Caco-2 (cell line): ENCODE measurements around the gene CFAP299. TPM values are rescaled to one million over a fixed set of nuclear protein-coding genes. Genes with fewer than 3 reads are reported as not detected.

Experiments
- BruUV-seq: library from RNA; stranded (reverse); fragments of 400-500 nt; replicated peaks from 2 replicates; lab custom pipeline; 2021; lab: Mats Ljungman, UMichigan
- CTCF ChIA-PET: fragments of 300-600 bp; sonication (Branson Sonifier 250); formaldehyde crosslinking; loops from one replicate; lab custom pipeline; 2022; ENCODE audit warnings: antibody characterized with exemption; lab: Charles Lee
- POLR2A ChIA-PET: fragments of 300-600 bp; sonication (Branson Sonifier 250); formaldehyde crosslinking; loops from one replicate; lab custom pipeline; 2022; ENCODE audit warnings: antibody characterized with exemption; lab: Charles Lee
- DNase-seq, 2 experiments: peaks; one replicate each; pipeline versions ENCODE4 v3.0.0 to v3.0.0-alpha.2; 2020 to 2022
- H3K27me3 ChIP-seq: replicated peaks from 2 replicates; pipeline ENCODE4 v1.6.0; 2011; ENCODE audit warnings: low read length; ENCODE audit not compliant: control insufficient read depth, insufficient read depth
- H3K36me3 ChIP-seq: 2 replicates; pipeline ENCODE4 v1.5.1; 2011; ENCODE audit warnings: low read length; ENCODE audit not compliant: control insufficient read depth, insufficient read depth
- H3K4me1 ChIP-seq: fragments of 250-450 bp; sonication (Bioruptor Pico); 2 replicates; pipeline ENCODE4 v1.5.1; 2020; ENCODE audit warnings: mild to moderate bottlenecking
- H3K4me3 ChIP-seq: 2 replicates; pipeline ENCODE4 v1.5.1; 2011; ENCODE audit warnings: low read depth, mild to moderate bottlenecking, control low read depth, low read length
- H3K9me3 ChIP-seq: fragments of 250-450 bp; sonication (Bioruptor Pico); 2 replicates; pipeline ENCODE4 v1.5.1; 2020; ENCODE audit warnings: mild to moderate bottlenecking, moderate library complexity
- H3K27ac Mint-ChIP-seq: one replicate; pipeline ENCODE4 v1.8.0; 2022; ENCODE audit warnings: mixed read lengths; ENCODE audit not compliant: unreplicated experiment
- H3K27me3 Mint-ChIP-seq: one replicate; pipeline ENCODE4 v1.8.0; 2022; ENCODE audit warnings: mixed read lengths; ENCODE audit not compliant: insufficient read depth, unreplicated experiment
- H3K36me3 Mint-ChIP-seq: one replicate; pipeline ENCODE4 v1.8.0; 2022; ENCODE audit warnings: mild to moderate bottlenecking, mixed read lengths; ENCODE audit not compliant: insufficient read depth, unreplicated experiment
- H3K4me1 Mint-ChIP-seq: one replicate; pipeline ENCODE4 v1.8.0; 2022; ENCODE audit warnings: low read depth, mixed read lengths; ENCODE audit not compliant: unreplicated experiment
- H3K4me3 Mint-ChIP-seq: one replicate; pipeline ENCODE4 v1.8.0; 2022; ENCODE audit warnings: mild to moderate bottlenecking, moderate library complexity, mixed read lengths; ENCODE audit not compliant: unreplicated experiment
- H3K9me3 Mint-ChIP-seq: one replicate; pipeline ENCODE4 v1.8.0; 2022; ENCODE audit warnings: mixed read lengths; ENCODE audit not compliant: unreplicated experiment
- intact Hi-C: fragments of 100-400 bp; cut with micrococcal nuclease; formaldehyde crosslinking; loops from one replicate; pipeline ENCODE4 v1.10.0; 2022; ENCODE audit not compliant: unreplicated experiment
- total RNA-seq: library from RNA; stranded (reverse); gene quantifications from 2 replicates; pipeline ENCODE4 v1.2.3, GENCODE V29; 2022
- TF ChIP-seq, protein P1 (sequence below), 2 experiments: fragments of 200-600 bp in 1 of 2; IDR thresholded peaks; 1 replicate in 1 of 2; 2 replicates in 1 of 2; pipeline versions ENCODE4 v1.5.1 to v1.8.0; 2011 to 2022; ENCODE audit warnings: antibody characterized with exemption in 1 of 2, control low read depth in 1 of 2, inconsistent platforms in 1 of 2, low read depth in 1 of 2, low read length in 1 of 2, mild to moderate bottlenecking in 1 of 2, moderate library complexity in 1 of 2; ENCODE audit not compliant: insufficient read depth in 1 of 2, severe bottlenecking in 1 of 2, unreplicated experiment in 1 of 2

The CFAP299 gene
- total RNA-seq, 1 experiment from 2014 or later = not detected

DNA sequence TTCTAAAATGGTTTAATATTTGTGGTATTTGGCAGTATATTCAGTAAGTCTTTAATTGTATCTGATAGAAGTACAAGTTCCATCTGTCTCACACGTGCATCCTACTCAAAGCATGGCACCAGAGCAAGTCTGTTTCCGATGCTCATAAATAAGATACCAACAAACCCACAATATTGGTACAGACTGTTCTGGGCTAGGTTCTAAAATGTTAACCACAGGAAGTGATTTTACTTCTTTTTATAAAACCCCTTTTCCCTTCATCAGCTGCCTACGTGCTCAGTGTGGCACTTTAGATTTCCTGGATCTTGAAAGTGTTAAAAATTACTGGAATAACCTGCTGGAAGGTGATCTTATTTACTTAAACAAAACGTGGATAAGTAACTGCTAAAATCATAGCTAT, 165.1 kb downstream of the CFAP299 start:
- no TSS peak for BruUV-seq
- TF ChIP-seq, protein P1, sequence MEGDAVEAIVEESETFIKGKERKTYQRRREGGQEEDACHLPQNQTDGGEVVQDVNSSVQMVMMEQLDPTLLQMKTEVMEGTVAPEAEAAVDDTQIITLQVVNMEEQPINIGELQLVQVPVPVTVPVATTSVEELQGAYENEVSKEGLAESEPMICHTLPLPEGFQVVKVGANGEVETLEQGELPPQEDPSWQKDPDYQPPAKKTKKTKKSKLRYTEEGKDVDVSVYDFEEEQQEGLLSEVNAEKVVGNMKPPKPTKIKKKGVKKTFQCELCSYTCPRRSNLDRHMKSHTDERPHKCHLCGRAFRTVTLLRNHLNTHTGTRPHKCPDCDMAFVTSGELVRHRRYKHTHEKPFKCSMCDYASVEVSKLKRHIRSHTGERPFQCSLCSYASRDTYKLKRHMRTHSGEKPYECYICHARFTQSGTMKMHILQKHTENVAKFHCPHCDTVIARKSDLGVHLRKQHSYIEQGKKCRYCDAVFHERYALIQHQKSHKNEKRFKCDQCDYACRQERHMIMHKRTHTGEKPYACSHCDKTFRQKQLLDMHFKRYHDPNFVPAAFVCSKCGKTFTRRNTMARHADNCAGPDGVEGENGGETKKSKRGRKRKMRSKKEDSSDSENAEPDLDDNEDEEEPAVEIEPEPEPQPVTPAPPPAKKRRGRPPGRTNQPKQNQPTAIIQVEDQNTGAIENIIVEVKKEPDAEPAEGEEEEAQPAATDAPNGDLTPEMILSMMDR (IDR thresholded peaks at IDR 0.05; ENCODE audit: insufficient read depth in 1 of 2, low read depth in 1 of 2, low read length in 1 of 2, severe bottlenecking in 1 of 2, unreplicated experiment in 1 of 2) = no peak
- no peak overlapping the region for H3K4me3 ChIP-seq
- H3K27me3 Mint-ChIP-seq = no peaks in the 10 kb centered on the region
- no peaks in the 10 kb centered on the region for H3K4me1 Mint-ChIP-seq
- H3K4me1 ChIP-seq = no peaks in the 10 kb centered on the region
- CTCF ChIA-PET = no interaction called here
- POLR2A ChIA-PET = no interaction called here
- H3K9me3 Mint-ChIP-seq = no peaks in the 10 kb centered on the region
- DNase-seq = no peak
- H3K4me3 Mint-ChIP-seq = no peak overlapping the region
- H3K9me3 ChIP-seq = no peaks in the 10 kb centered on the region
- H3K27me3 ChIP-seq = no peaks in the 10 kb centered on the region
- H3K27ac Mint-ChIP-seq = no peak overlapping the region
- intact Hi-C loops = loop anchor here (10.0 kb wide), 1 partner anchor 136 kb away; no protein-coding TSS in a partner anchor
- H3K36me3 Mint-ChIP-seq = no peaks in the 10 kb centered on the region
- no peaks in the 10 kb centered on the region for H3K36me3 ChIP-seq

DNA sequence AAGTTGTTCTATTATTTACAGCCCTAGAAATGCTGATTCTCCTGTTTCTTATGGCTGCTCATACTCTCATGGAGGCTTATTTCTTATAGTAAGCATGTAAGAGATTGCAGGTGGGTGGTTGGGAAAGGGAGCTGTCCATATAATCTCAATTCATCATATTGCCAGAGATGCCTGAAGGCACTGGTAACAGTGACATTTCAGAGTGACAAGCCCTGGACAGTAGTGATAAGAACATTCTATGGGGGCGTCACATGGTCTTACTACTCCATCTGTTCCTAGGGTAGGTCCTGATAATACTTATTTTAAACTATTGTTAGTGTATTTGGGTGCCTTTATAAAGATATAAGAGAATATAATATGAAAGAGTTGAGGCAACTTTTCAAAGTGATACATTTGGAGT, 171.5 kb downstream of the CFAP299 start:
- H3K4me1 ChIP-seq = no peaks in the 10 kb centered on the region
- no TSS peak for BruUV-seq
- no peaks in the 10 kb centered on the region for H3K9me3 ChIP-seq
- no peak overlapping the region for H3K4me3 ChIP-seq
- no peaks in the 10 kb centered on the region for H3K36me3 Mint-ChIP-seq
- H3K9me3 Mint-ChIP-seq = no peaks in the 10 kb centered on the region
- ChIA-PET POLR2A (no interaction called here), CTCF (no interaction called here)
- TF ChIP-seq, protein P1 (IDR thresholded peaks at IDR 0.05; ENCODE audit: insufficient read depth in 1 of 2, low read depth in 1 of 2, low read length in 1 of 2, severe bottlenecking in 1 of 2, unreplicated experiment in 1 of 2) = no peak
- no peaks in the 10 kb centered on the region for H3K27me3 Mint-ChIP-seq
- H3K4me3 Mint-ChIP-seq = no peak overlapping the region
- no peaks in the 10 kb centered on the region for H3K4me1 Mint-ChIP-seq
- no peak for DNase-seq
- no peaks in the 10 kb centered on the region for H3K36me3 ChIP-seq
- intact Hi-C loops = loop anchor here (10.0 kb wide), 1 partner anchor 142 kb away; no protein-coding TSS in a partner anchor
- H3K27me3 ChIP-seq = no peaks in the 10 kb centered on the region
- no peak overlapping the region for H3K27ac Mint-ChIP-seq

DNA sequence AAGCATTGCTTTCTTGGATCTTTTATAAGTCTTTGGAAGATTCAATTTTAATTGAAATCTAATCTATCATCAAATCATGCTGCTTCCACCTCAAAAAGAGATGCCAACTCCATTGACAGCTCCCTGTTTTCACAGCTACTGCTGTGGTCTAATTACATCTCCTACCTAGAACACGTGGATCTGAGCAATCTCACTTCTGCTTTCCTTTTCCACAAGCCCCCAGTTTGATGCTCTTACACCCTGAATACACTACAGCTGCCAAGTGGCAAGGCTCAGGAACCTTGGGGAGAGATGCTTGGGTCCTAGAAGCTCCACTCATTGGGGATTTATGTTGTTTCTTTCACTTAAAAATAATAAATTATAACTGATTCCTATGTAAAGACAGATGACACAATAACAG, 172.0 kb downstream of the CFAP299 start:
- Histone ChIP-seq H3K4me1 (no peaks in the 10 kb centered on the region), H3K27me3 (no peaks in the 10 kb centered on the region), H3K9me3 (no peaks in the 10 kb centered on the region), H3K4me3 (no peak overlapping the region), H3K36me3 (no peaks in the 10 kb centered on the region)
- BruUV-seq = no TSS peak
- POLR2A ChIA-PET = no interaction called here
- DNase-seq = no peak
- intact Hi-C loops = loop anchor here (10.0 kb wide), 1 partner anchor 143 kb away; no protein-coding TSS in a partner anchor
- no peaks in the 10 kb centered on the region for H3K9me3 Mint-ChIP-seq
- H3K36me3 Mint-ChIP-seq = no peaks in the 10 kb centered on the region
- no peak overlapping the region for H3K4me3 Mint-ChIP-seq
- H3K27ac Mint-ChIP-seq = no peak overlapping the region
- CTCF ChIA-PET = no interaction called here
- no peaks in the 10 kb centered on the region for H3K27me3 Mint-ChIP-seq
- TF ChIP-seq, protein P1 (IDR thresholded peaks at IDR 0.05; ENCODE audit: insufficient read depth in 1 of 2, low read depth in 1 of 2, low read length in 1 of 2, severe bottlenecking in 1 of 2, unreplicated experiment in 1 of 2) = no peak
- no peaks in the 10 kb centered on the region for H3K4me1 Mint-ChIP-seq
